ENCODE measurements around the gene CDH4.

CDH4 gene

GRCh38 chr20:61812121-61812844 is 560.2 kb downstream of the CDH4 start:
- Mint-ChIP-seq H3K27me3 (ENCODE audit: low read depth) (no peaks in the 10 kb centered on the region), H3K27ac (no peak overlapping the region), H3K9me3 (no peaks in the 10 kb centered on the region), H3K4me1 (ENCODE audit: low read depth) (no peaks in the 10 kb centered on the region), H3K4me3 (no peak overlapping the region), H3K36me3 (ENCODE audit: low read depth) (no peaks in the 10 kb centered on the region)

- H3K9me3 Mint-ChIP-seq, result no peaks in the 10 kb centered on the region
- no peaks in the 10 kb centered on the region for H3K36me3 Mint-ChIP-seq (ENCODE audit: low read depth)
- no peaks in the 10 kb centered on the region for H3K27me3 Mint-ChIP-seq (ENCODE audit: low read depth)
- H3K4me1 Mint-ChIP-seq (ENCODE audit: low read depth), result no peaks in the 10 kb centered on the region
- H3K27ac Mint-ChIP-seq, result no peak overlapping the region
- H3K4me3 Mint-ChIP-seq, result no peak overlapping the region
Measured at GRCh38 chr20:61812845-61813485, 560.9 kb downstream of the CDH4 start.

- no peaks in the 10 kb centered on the region for H3K27me3 Mint-ChIP-seq (ENCODE audit: low read depth)
- H3K9me3 Mint-ChIP-seq, result no peaks in the 10 kb centered on the region
- no peak overlapping the region for H3K27ac Mint-ChIP-seq
- no peaks in the 10 kb centered on the region for H3K4me1 Mint-ChIP-seq (ENCODE audit: low read depth)
- no peaks in the 10 kb centered on the region for H3K36me3 Mint-ChIP-seq (ENCODE audit: low read depth)
- no peak overlapping the region for H3K4me3 Mint-ChIP-seq
Measured at GRCh38 chr20:61813791-61814190, 561.7 kb downstream of the CDH4 start.

- Mint-ChIP-seq H3K9me3 (no peaks in the 10 kb centered on the region), H3K4me1 (ENCODE audit: low read depth) (no peaks in the 10 kb centered on the region), H3K27ac (no peak overlapping the region), H3K4me3 (no peak overlapping the region), H3K27me3 (ENCODE audit: low read depth) (no peaks in the 10 kb centered on the region), H3K36me3 (ENCODE audit: low read depth) (no peaks in the 10 kb centered on the region)
Measured at GRCh38 chr20:61814244-61814643, 562.2 kb downstream of the CDH4 start.

GRCh38 chr20:61814726-61815125 is 562.7 kb downstream of the CDH4 start:
- no peak overlapping the region for H3K27ac Mint-ChIP-seq

GRCh38 chr20:61815176-61815575 is 563.1 kb downstream of the CDH4 start:
- Mint-ChIP-seq H3K9me3 (no peaks in the 10 kb centered on the region), H3K36me3 (ENCODE audit: low read depth) (no peaks in the 10 kb centered on the region), H3K4me1 (ENCODE audit: low read depth) (no peaks in the 10 kb centered on the region), H3K4me3 (no peak overlapping the region), H3K27me3 (ENCODE audit: low read depth) (no peaks in the 10 kb centered on the region), H3K27ac (no peak overlapping the region)

More at GRCh38 chr20:61814726-61815125, 562.7 kb downstream of the CDH4 start:
- Mint-ChIP-seq H3K27me3 (ENCODE audit: low read depth) (no peaks in the 10 kb centered on the region), H3K4me3 (no peak overlapping the region), H3K9me3 (no peaks in the 10 kb centered on the region), H3K4me1 (ENCODE audit: low read depth) (no peaks in the 10 kb centered on the region), H3K36me3 (ENCODE audit: low read depth) (no peaks in the 10 kb centered on the region)

GRCh38 chr20:61815678-61816077 is 563.6 kb downstream of the CDH4 start:
- H3K27me3 Mint-ChIP-seq (ENCODE audit: low read depth), result no peaks in the 10 kb centered on the region
- no peak overlapping the region for H3K27ac Mint-ChIP-seq
- H3K4me3 Mint-ChIP-seq, result no peak overlapping the region
- no peaks in the 10 kb centered on the region for H3K36me3 Mint-ChIP-seq (ENCODE audit: low read depth)
- H3K9me3 Mint-ChIP-seq, result no peaks in the 10 kb centered on the region
- no peaks in the 10 kb centered on the region for H3K4me1 Mint-ChIP-seq (ENCODE audit: low read depth)

- Mint-ChIP-seq H3K27ac (no peak overlapping the region), H3K36me3 (ENCODE audit: low read depth) (no peaks in the 10 kb centered on the region), H3K9me3 (no peaks in the 10 kb centered on the region), H3K4me3 (no peak overlapping the region), H3K27me3 (ENCODE audit: low read depth) (no peaks in the 10 kb centered on the region), H3K4me1 (ENCODE audit: low read depth) (no peaks in the 10 kb centered on the region)
Measured at GRCh38 chr20:61816606-61817460, 564.8 kb downstream of the CDH4 start.

- H3K9me3 Mint-ChIP-seq, result no peaks in the 10 kb centered on the region
- no peak overlapping the region for H3K27ac Mint-ChIP-seq
- H3K27me3 Mint-ChIP-seq (ENCODE audit: low read depth), result no peaks in the 10 kb centered on the region
- H3K4me1 Mint-ChIP-seq (ENCODE audit: low read depth), result no peaks in the 10 kb centered on the region
- no peaks in the 10 kb centered on the region for H3K36me3 Mint-ChIP-seq (ENCODE audit: low read depth)
- no peak overlapping the region for H3K4me3 Mint-ChIP-seq
Measured at GRCh38 chr20:61817575-61817974, 565.5 kb downstream of the CDH4 start.

GRCh38 chr20:61818746-61819573 is 566.9 kb downstream of the CDH4 start:
- Mint-ChIP-seq H3K4me3 (no peak overlapping the region), H3K9me3 (peaks cover 5% of the 10 kb centered on the region), H3K27me3 (ENCODE audit: low read depth) (no peaks in the 10 kb centered on the region), H3K36me3 (ENCODE audit: low read depth) (no peaks in the 10 kb centered on the region), H3K4me1 (ENCODE audit: low read depth) (no peaks in the 10 kb centered on the region), H3K27ac (no peak overlapping the region)

- Mint-ChIP-seq H3K27me3 (ENCODE audit: low read depth) (no peaks in the 10 kb centered on the region), H3K27ac (no peak overlapping the region), H3K36me3 (ENCODE audit: low read depth) (no peaks in the 10 kb centered on the region), H3K4me1 (ENCODE audit: low read depth) (no peaks in the 10 kb centered on the region), H3K4me3 (no peak overlapping the region), H3K9me3 (peaks cover 5% of the 10 kb centered on the region)
Measured at GRCh38 chr20:61819574-61819846, 567.4 kb downstream of the CDH4 start.

GRCh38 chr20:61819921-61820825 is 568.1 kb downstream of the CDH4 start:
- Mint-ChIP-seq H3K4me3 (no peak overlapping the region), H3K9me3 (peaks cover 5% of the 10 kb centered on the region), H3K27me3 (ENCODE audit: low read depth) (no peaks in the 10 kb centered on the region), H3K36me3 (ENCODE audit: low read depth) (no peaks in the 10 kb centered on the region), H3K4me1 (ENCODE audit: low read depth) (no peaks in the 10 kb centered on the region), H3K27ac (no peak overlapping the region)

- Mint-ChIP-seq H3K36me3 (ENCODE audit: low read depth) (no peaks in the 10 kb centered on the region), H3K27me3 (ENCODE audit: low read depth) (no peaks in the 10 kb centered on the region), H3K9me3 (peaks cover 5% of the 10 kb centered on the region), H3K4me3 (no peak overlapping the region), H3K4me1 (ENCODE audit: low read depth) (no peaks in the 10 kb centered on the region), H3K27ac (no peak overlapping the region)
Measured at GRCh38 chr20:61821735-61822134, 569.7 kb downstream of the CDH4 start.
